Neural progenitor cell (in vitro differentiated cells): ENCODE measurements around the gene OR5H15.

ENCODE experiments used
- CTCF ChIP-seq: fragments of 200-600 bp; sonication (generic); IDR thresholded peaks from 2 replicates; pipeline ENCODE4 v1.5.1; 2017; ENCODE audit warnings: antibody characterized with exemption, mild to moderate bottlenecking
- EZH2 ChIP-seq: fragments of 200-600 bp; sonication (generic); IDR thresholded peaks from 2 replicates; pipeline ENCODE4 v1.6.1; 2017; ENCODE audit warnings: antibody characterized with exemption, mild to moderate bottlenecking, moderate library complexity

GRCh38 chr3:98182196-98182595, 15.7 kb downstream of the OR5H15 start:
- TF ChIP-seq CTCF: no peak
- TF ChIP-seq EZH2: no peak
